Adrenal gland (tissue), 12 donors: ENCODE measurements around the gene OR7G1. TPM values are rescaled to one million over a fixed set of nuclear protein-coding genes. Genes with fewer than 3 reads are reported as not detected.
A peak's percentile ranks its signal among the peaks of the same experiment; 100 is the strongest.

Source experiments
- DNase-seq, 7 donors: peaks; one replicate each; pipeline ENCODE4 v3.0.0-alpha.2; 2019 to 2020
- H3K27ac ChIP-seq, 5 donors: fragments of 200-600 bp; sonication (generic) in 4 of 5; 1 replicate in 3 of 5; 2 replicates in 2 of 5; pipeline versions ENCODE4 v1.5.1 to v1.8.0; 2016 to 2020; ENCODE audit warnings: mild to moderate bottlenecking in 1 of 5
- H3K27me3 ChIP-seq: fragments of 200-600 bp; 2 replicates; pipeline ENCODE4 v1.8.0; 2021
- H3K36me3 ChIP-seq, 2 donors: fragments of 200-600 bp; replicated peaks in 1 of 2; 1 replicate in 1 of 2; 2 replicates in 1 of 2; pipeline versions ENCODE4 v1.5.1 to v1.8.0; 2018 to 2022
- H3K4me1 ChIP-seq, 2 donors: fragments of 200-600 bp; replicated peaks in 1 of 2; 1 replicate in 1 of 2; 2 replicates in 1 of 2; pipeline versions ENCODE4 v1.5.1 to v1.8.0; 2018 to 2021
- H3K4me3 ChIP-seq, 4 donors: fragments of 200-600 bp; sonication (generic) in 3 of 4; one replicate each; pipeline ENCODE4 v1.5.1; 2016 to 2018
- H3K9me3 ChIP-seq, 3 donors: fragments of 200-600 bp; sonication (generic) in 1 of 3; replicated peaks in 1 of 3; 1 replicate in 2 of 3; 2 replicates in 1 of 3; pipeline versions ENCODE4 v1.5.1 to v1.8.0; 2016 to 2021
- CTCF ChIP-seq, 6 experiments: fragments of 450-650 bp in 4 of 6; fragments of 200-600 bp in 2 of 6; sonication (generic) in 1 of 6; IDR thresholded peaks; 1 replicate in 5 of 6; 2 replicates in 1 of 6; pipeline versions ENCODE4 v1.5.1 to v1.8.0; 2016 to 2021; ENCODE audit warnings: antibody characterized with exemption in 6 of 6, mild to moderate bottlenecking in 2 of 6, moderate library complexity in 1 of 6
- POLR2A ChIP-seq, 2 donors: fragments of 450-650 bp; IDR thresholded peaks; one replicate each; pipeline ENCODE4 v1.6.1; 2017; ENCODE audit warnings: antibody characterized with exemption in 2 of 2, mild to moderate bottlenecking in 2 of 2, moderate library complexity in 1 of 2
- WGBS, 4 donors: extraction: QIAGEN DNeasy Blood & Tissue Kit in 2 of 4; methylation state at CpG; one replicate each; pipeline versions ENCODE4 v1.1.5 to v1.1.7; 2013 to 2017; 5-methylcytosine and 5-hydroxymethylcytosine counted together
- intact Hi-C, 2 donors: fragments of 100-400 bp; cut with DNase I; formaldehyde crosslinking; loops; one replicate each; pipeline versions ENCODE4 v1.14.1 to v1.15.0; 2022 to 2023
- polyA plus RNA-seq, 3 donors: library from polyadenylated mRNA; stranded (reverse); fragments of 200-250 nt in 2 of 3; fragments of 350-450 nt in 1 of 3; fragmentation: Illumina TruSeq in 1 of 3; extraction: RNeasy Lipid Tissue Mini Kit (QIAGEN cat#74804) in 1 of 3; gene quantifications; one replicate each; pipeline ENCODE4 v1.2.3, GENCODE V29; 2013 to 2014
- total RNA-seq, 9 donors: library from RNA; depleted of rRNA in 4 of 9; stranded (reverse); fragments of >200 nt in 4 of 9; fragments of 120-200 nt in 1 of 9; fragmentation: NEBNext Ultra II Directional in 1 of 9; extraction: Animal tissue kit (Norgen Biotek cat#: 25700) in 1 of 9; gene quantifications; one replicate each; pipeline versions ENCODE4 v1.1.0 to v1.2.4, GENCODE V29; 2013 to 2023
- donor health status: healthy with polysubstance abuse.
- donor health status: Bipolar disorder and iron deficiency.
- donor health status: DM: yes; HTN: yes; CAD: no.
- donor health status: DM: no; HTN: no; CAD: no.
- donor health status: DM: no; HTN: no; CAD: no.
- donor health status: DM: yes; HTN: yes; CAD: no.

Gene OR7G1
- total and polyA plus RNA-seq, 12 donors, result not detected

- H3K4me3 ChIP-seq, result no peak overlapping the region
- no peak overlapping the region for H3K27ac ChIP-seq
- TF ChIP-seq POLR2A (IDR thresholded peaks at IDR 0.05) (no peak), CTCF (IDR thresholded peaks at IDR 0.05) (no peak)
- H3K27me3 ChIP-seq, result no peaks in the 10 kb centered on the region
- 77 to 88% (median 82%) methylated on average over 1 of the region's 1 CpG for WGBS, 4 donors
- intact Hi-C loops, result no loop called here
- peaks cover 0 to 3% (median 0%) of the 10 kb centered on the region in 3 donors for H3K9me3 ChIP-seq
- H3K4me1 ChIP-seq, result no peaks in the 10 kb centered on the region
- peaks cover 5 to 53% of the 10 kb centered on the region in 2 donors for H3K36me3 ChIP-seq
- no peak for DNase-seq
Measured at GRCh38 chr19:9156304-9156703, 40.7 kb upstream of the OR7G1 start.

GRCh38 chr19:9155591-9155990 lies 40.0 kb upstream of the OR7G1 start:
- 96 to 99% (median 97%) methylated on average over 4 of the region's 4 CpGs for WGBS, 4 donors
- Histone ChIP-seq H3K4me1 (no peaks in the 10 kb centered on the region), H3K27me3 (no peaks in the 10 kb centered on the region), H3K4me3 (no peak overlapping the region), H3K9me3 (peaks cover 0 to 3% (median 0%) of the 10 kb centered on the region in 3 donors), H3K36me3 (peaks cover 4 to 46% of the 10 kb centered on the region in 2 donors), H3K27ac (no peak overlapping the region)
- no peak for DNase-seq
- TF ChIP-seq CTCF (IDR thresholded peaks at IDR 0.05) (no peak), POLR2A (IDR thresholded peaks at IDR 0.05) (no peak)
- intact Hi-C loops, result no loop called here

- peaks cover 0 to 8% of the 10 kb centered on the region in 2 donors for H3K36me3 ChIP-seq
- intact Hi-C loops, result no loop called here
- no peak overlapping the region for H3K4me3 ChIP-seq
- peaks cover 0 to 3% (median 0%) of the 10 kb centered on the region in 3 donors for H3K9me3 ChIP-seq
- DNase-seq, result peak in 1 of 7 donors; percentile 20
- H3K4me1 ChIP-seq, result no peaks in the 10 kb centered on the region
- H3K27ac ChIP-seq, result no peak overlapping the region
- TF ChIP-seq POLR2A (IDR thresholded peaks at IDR 0.05) (no peak), CTCF (IDR thresholded peaks at IDR 0.05) (no peak)
- H3K27me3 ChIP-seq, result no peaks in the 10 kb centered on the region
- 95 to 98% (median 97%) methylated on average over 5 of the region's 5 CpGs for WGBS, 4 donors
Measured at GRCh38 chr19:9151367-9151766, 35.8 kb upstream of the OR7G1 start.

GRCh38 chr19:9150650-9151049 lies 35.1 kb upstream of the OR7G1 start:
- Histone ChIP-seq H3K36me3 (peaks cover 0 to 4% of the 10 kb centered on the region in 2 donors), H3K27ac (no peak overlapping the region), H3K4me1 (no peaks in the 10 kb centered on the region), H3K4me3 (no peak overlapping the region), H3K27me3 (no peaks in the 10 kb centered on the region), H3K9me3 (peaks cover 0 to 3% (median 0%) of the 10 kb centered on the region in 3 donors)
- peak in 1 of 7 donors; percentile 35 for DNase-seq
- WGBS, 4 donors, result 95 to 98% (median 97%) methylated on average over 5 of the region's 5 CpGs
- TF ChIP-seq POLR2A (IDR thresholded peaks at IDR 0.05), result no peak
- no peak for TF ChIP-seq CTCF (IDR thresholded peaks at IDR 0.05)
- intact Hi-C loops, result no loop called here
